Renal cortex interstitium (tissue), 11 donors: Measurements from ENCODE around the gene SEMA6A. TPM values are rescaled to one million over a fixed set of nuclear protein-coding genes. Genes with fewer than 3 reads are reported as not detected.

ENCODE experiments used
- DNase-seq, 11 donors: peaks; one replicate each; pipeline ENCODE4 v3.0.0-alpha.2; 2013; ENCODE audit warnings: low read depth in 9 of 11, low spot score in 4 of 11; ENCODE audit errors: extremely low read depth in 1 of 11
- polyA plus RNA-seq, 3 donors: library from polyadenylated mRNA; unstranded; fragments of 120-200 nt; gene quantifications; one replicate each; pipeline ENCODE4 v1.2.1, GENCODE V29; 2013; ENCODE audit not compliant: insufficient read length in 3 of 3

Gene SEMA6A
- polyA plus RNA-seq, 3 donors: 48.5 to 66.4 (median 64.9) TPM

- DNase-seq: no peak
Measured at GRCh38 chr5:116486588-116486987, 88.0 kb downstream of the SEMA6A start.

DNA sequence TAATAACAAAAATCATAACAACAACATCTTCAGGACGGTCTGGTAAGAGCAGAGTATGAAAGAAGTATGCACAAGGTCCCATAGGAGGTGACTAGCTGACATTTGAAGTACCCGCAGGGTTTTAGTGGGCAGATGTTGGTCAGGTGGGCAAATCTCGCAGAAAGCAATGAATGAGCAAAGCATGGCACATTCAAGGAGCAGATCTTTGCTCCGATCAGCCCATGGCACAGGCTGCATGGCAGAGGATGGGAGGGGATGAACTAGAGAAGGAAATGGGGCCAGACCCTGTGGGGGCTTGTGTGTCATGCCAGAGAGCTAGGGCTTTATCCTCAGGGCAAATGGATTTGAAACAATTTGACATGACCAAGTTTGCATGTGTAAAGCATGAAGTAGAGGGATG is 90.0 kb downstream of the SEMA6A start:
- no peak for DNase-seq

DNA sequence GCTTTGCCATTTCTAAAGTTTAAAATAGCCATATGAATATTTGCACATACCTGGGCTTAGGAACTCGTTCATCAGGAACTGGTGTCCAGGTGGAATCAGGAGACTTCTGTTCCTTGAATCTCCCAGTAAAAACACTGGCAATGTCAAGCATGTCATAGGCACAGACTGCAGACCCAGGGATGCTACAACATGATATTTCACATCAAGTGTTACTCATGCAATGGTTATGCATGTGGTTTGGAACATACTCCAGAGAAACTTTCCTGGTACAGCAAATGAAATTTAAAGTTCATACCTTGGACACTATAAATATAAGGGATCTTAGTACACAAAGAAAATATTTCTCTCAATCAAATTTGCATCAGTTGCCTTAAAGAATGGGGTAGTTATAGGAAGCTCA is 92.2 kb downstream of the SEMA6A start:
- DNase-seq: no peak

DNA sequence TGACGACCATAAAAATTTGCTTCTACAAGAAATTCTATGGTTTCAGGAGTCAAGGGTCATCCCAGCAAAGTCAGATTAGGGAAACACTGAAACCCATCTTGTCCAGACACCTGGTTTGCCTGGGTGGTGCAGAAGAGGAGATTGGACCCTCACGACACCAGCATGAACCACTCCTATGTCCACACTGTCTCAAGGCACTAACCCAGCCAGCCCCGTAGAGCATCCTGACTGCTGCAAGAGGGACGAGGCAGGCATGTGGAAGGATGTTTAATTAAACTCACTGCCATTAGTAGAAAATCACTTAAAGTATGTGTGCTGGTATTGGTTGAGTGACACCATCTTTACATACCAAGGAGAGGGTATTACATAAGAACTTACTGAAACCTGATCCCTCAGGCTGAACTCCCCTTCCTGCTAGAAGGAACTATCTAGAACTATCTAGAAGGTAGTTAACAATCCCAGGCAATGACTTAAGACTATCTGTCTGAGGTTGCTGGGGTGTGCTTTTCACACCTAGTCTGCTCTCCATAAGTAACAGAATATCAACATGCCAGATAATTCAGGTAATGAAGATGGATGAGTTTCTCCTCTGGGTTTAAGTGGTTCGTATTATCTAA is 93.6 kb downstream of the SEMA6A start:
- no peak for DNase-seq

GRCh38 chr5:116479776-116480675 is 94.6 kb downstream of the SEMA6A start:
- DNase-seq: no peak

DNA sequence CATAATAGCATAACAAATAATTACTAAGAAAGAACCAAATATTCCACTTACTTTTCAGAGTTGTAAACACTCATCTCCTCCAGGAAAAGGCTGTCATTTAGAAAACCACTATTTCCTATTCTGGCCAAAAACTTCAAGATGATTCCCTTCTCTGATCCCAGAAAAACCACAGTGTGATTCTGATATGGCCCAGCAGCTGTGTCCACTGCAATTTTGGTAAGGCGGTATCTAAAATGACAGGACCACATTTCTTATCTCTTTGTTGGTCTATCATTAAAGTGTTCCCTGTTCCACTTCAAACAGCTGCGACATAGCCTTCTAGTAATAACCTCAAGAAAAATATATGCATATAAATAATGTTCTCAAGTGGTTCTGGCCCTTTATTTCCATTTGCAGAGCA is 96.1 kb downstream of the SEMA6A start:
- no peak for DNase-seq

GRCh38 chr5:116476897-116477537 is 97.6 kb downstream of the SEMA6A start:
- DNase-seq: no peak

DNA sequence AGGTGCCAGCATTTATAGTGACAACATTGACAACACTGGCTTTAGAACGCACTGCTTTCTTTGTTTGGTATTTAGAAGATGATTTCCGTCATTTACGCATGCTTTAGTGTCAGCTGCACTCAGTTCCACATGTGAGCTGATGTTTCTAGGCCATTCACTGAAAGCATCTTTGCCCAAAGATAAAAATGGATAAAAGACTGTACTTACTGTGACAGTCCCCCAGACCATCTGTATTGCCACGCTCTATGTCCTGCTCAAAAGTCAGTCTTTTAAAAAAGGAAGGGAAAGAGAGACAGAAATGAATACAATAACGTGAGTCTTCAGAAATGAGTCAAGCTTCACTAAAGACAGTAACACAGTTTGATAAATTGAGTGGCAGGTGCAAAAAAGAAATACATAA is 99.3 kb downstream of the SEMA6A start:
- no peak for DNase-seq

- no peak for DNase-seq
Measured at GRCh38 chr5:116473706-116474105, 100.9 kb downstream of the SEMA6A start.

DNA sequence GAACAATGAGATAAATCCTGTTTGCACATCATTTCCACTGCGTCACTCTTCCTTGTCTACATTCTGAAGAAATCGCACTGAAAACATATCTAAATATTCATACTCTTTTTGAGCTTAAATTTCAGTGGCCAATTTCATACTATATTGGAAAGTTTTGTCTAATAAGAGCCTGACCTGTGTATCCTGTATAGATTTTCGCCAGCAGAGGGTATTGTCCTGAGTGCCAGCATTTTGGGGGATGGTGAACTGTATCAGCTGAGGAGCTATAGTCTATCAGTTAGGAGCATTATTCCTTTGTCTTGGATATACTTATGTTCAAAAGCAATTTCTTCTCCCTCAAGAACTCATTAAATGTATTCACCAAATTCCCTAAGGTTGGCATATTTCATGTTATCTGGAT is 102.3 kb downstream of the SEMA6A start:
- no peak for DNase-seq

DNA sequence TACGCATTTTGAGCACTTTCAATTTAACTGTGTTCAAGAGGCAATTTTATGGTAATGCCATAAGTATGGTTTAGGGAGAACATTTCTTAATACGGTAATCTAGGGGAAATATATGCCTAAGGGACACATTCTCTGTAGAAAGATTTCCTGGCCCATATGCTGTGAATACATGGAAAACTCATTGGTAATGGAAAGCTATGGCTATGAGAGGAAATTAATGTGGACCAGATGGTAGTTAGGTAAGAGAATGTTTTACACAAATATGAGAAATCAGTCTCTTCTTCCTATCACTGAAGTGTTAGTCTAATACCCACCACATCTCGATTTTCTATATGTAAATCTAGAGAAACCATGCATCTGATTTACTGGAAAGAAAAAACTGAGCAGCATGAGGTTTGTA is 105.0 kb downstream of the SEMA6A start:
- DNase-seq: no peak

DNA sequence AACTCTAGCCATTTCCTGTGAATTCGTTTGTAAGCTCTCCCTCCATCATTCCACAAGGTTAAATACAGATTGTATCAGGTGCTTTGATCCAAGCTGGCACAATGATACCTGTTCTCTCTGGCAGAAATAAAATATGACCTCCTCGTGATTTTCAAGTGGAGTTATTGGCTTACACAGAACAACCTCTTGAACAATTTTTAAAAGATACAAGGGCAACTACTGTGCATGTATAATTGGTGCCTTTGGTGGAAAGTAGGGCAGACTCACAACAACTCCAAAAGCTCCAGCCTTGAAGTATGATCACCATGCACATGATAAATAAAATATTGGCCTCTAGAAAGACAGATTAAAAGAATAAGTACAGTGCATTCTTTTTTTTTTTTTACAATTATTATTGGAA is 106.0 kb downstream of the SEMA6A start:
- DNase-seq: no peak

GRCh38 chr5:116467465-116467843 is 107.2 kb downstream of the SEMA6A start:
- DNase-seq: no peak

- DNase-seq: no peak
Measured at GRCh38 chr5:116466727-116467464, 107.7 kb downstream of the SEMA6A start.

DNA sequence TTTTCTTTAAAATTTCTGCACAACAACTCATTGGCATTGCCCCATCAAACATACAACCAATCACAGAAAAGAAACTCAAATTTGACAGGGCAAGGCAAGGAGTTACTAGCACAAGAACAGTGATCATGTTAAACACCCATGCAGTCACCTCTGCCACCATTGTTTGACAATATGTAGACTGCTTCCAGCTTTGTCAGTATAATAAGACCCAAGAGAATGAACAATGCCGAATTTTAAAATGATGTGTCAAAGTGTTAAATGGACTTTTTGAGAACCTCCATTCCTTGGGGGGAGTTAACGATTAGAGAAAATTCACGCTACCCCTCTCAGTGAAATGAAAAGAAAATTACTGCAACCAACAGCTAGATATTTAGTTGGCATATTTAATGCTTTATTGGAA is 109.2 kb downstream of the SEMA6A start:
- DNase-seq: no peak

DNA sequence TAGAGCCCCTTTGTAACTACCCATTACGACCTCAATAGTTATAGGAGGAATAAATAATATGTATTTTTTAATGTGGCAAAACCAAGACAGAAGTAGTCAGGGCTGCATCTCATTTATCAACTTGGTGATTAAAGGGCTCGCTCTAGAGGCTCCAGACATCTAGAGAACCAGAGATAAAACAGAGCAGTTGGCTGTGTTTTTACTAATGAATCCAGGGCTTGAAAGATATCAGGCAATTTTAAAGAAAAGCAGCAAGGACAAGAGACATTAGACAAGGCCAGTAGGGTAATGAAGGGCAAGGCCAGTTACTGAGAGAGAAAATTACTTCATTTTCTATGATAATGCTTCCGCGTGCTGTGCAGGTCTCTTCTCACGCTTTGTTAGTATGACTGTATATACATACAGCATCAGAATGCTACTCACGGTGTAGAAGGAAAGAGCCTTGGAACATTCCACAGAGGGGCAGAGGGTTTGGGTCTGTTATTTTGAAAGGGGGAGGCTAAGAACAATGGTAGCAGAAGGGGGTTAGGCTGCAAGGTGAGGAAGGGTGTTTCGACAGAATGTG is 110.4 kb downstream of the SEMA6A start:
- DNase-seq: no peak

- no peak for DNase-seq
Measured at GRCh38 chr5:116462500-116462899, 112.1 kb downstream of the SEMA6A start.

- DNase-seq: no peak
Measured at GRCh38 chr5:116459301-116459700, 115.3 kb downstream of the SEMA6A start.

DNA sequence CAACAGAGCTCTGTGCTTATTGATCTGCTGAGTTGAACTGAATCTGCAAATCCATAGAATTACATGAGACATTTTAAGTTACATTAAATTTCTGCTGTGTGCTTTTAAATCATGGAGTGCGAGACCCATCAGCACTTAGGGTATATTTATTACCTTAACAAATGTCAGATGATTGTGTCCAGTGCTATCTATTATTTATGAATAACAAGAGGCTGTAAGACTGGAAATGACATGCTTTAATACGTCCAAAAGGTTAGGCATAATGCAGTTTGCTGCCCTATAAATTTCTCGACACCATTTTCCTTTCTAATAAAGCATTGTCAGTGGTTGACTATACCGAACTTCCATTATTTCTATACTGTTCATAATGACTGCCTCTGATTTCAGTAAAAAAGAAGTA is 117.6 kb downstream of the SEMA6A start:
- DNase-seq: no peak
